Measurements from ENCODE around the gene MR1.
"Not testable (repeated sequence)": the region's sequence is repeated elsewhere in the genome, so short reads cannot be mapped to it uniquely, and the experiment has no call there.

MR1 gene

DNA sequence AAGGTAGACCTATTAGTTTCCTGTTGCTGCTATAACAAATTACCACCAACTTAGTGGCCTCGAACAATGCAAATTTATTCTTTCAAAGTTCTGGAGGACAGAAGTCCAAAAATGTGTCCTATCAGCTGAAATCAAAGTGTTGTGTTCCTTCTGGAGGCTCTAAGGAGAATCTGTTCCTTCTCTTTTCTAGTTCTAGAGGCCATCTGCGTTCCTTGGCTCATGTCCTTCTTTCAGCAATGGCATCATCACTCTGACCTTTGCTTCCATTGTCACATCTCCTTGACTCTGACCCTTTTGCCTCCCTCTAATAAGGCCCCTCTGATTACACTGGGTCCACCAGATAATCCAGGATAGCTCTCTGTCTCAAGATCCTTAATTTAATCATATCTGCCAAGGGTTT is 1.2 kb upstream of the MR1 start:
- no peak for DNase-seq

DNA sequence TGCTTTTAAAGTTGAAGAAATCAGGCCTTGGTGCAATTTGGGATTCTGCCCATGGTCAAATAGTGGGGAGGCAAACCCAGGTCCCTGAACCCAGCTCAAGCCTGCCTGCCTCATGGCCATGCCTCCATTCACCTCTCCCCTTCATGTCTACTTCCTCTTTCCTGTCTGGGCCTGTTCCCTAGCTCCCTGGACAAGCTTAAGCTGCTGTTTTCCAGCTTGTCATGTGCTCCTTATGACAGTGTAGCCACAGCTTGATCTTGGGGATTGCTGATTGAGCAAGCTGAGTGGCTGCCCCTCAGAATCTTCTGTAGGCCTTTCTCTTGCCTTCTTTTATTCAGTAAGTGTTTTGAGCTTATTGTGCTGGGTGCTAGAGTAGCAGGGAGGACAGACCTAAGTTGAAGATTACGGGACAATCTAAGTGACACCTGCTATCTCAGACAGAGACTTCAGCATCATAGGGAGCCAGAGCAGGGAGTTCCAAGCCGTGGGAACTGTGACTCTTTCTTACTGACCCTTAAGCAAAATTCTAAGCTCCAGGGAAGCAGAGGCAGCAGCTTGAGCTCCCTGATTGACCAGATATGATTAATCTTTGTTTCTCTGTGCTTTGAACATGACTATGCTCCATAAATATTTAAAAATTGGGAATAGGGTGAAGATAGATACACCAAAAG is 520 bp upstream of the MR1 start:
- no peak for DNase-seq

DNA sequence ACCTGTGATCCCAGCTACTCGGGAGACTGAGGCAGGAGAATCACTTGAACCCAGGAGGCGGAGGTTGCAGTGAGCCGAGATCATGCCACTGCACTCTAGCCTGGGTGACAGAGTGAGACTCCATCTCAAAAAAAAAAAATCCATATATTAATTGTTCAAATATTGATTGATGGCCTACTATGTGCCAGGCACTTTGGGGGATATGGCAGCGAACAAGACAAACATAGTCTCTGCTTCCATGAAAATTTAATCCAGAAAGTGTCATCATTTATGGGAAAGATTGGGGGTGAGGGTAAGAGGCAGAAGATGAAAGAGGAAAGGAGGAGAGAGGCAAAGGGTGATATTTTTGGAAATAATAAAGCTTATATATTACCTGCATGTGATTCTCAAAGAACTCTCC is 1.4 kb downstream of the MR1 start:
- DNase-seq = not testable (repeated sequence)

DNA sequence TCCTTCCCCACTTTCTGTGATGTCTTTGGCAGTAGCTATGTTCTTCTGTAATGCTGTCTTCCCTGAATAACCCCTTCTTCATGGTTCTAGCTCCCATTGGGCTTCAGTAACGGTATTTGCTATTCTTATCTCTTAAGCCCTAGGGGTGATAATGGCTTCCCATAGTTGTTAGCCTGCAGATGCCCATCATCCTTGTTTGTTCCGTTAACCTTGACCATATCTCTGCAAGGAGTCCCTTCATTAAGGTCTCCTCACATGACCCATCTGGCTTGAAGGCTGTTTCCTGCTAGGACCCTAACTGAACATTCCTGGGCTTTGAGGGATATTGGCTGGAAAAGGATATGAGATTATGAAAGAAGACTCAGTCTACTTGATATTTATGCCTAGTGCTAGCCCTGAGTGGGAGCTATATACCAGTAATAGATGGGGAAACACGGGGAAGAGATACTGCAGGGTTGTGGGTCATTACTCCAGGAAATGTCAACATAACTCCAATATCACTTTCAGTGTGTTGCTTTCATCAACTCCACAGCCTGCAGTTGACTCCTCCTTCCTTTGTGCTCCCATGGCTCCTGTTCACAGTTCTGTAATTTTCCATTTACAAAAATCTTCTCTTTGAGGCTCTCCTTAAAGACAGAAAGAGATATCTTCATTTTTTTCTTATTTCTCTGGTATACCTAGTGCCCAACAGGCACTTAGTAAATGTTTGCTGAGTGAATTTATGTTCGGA is 2.5 kb downstream of the MR1 start:
- DNase-seq = no peak

DNA sequence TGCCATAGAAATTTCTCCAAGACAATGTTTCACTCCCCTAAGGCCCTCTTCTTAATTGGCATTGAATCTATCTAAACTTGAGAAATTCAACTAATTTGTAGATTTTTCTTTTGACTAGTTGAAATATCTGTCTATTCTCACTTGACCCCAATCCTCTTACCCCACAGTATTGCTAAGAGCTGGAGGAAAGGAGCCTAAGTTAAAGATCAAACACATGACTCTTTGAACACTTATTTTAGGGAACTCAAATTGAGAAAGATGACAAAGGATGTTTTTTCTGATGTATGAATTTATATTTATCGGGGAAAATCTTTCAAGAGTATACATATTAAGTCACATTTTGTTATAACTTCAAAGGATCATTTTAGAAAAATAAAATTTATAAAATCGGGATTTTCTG is 3.6 kb downstream of the MR1 start:
- no peak for DNase-seq

DNA sequence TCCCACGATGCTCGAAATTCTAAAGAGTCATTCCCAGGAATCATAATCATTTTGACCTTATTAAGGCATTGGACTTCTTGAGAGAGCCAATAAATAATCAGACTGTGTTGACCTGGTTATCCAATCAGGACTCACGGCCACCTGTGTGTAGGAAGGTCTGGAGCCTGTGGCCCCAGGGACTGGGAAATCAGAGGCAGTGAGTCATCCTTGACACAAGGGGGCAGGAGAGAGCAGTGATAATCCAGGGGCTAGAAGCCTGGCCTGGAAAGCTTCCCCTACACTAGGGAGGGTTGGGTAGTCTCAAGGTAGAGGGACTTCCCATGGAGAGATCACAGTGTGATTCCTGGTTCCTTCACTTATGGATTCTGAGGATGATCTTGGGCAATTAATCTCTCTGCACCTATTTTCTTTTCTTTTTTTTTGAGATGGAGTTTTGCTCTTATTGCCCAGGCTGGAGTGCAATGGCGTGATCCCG is 4.7 kb downstream of the MR1 start:
- DNase-seq = peak; percentile 29 to 48

DNA sequence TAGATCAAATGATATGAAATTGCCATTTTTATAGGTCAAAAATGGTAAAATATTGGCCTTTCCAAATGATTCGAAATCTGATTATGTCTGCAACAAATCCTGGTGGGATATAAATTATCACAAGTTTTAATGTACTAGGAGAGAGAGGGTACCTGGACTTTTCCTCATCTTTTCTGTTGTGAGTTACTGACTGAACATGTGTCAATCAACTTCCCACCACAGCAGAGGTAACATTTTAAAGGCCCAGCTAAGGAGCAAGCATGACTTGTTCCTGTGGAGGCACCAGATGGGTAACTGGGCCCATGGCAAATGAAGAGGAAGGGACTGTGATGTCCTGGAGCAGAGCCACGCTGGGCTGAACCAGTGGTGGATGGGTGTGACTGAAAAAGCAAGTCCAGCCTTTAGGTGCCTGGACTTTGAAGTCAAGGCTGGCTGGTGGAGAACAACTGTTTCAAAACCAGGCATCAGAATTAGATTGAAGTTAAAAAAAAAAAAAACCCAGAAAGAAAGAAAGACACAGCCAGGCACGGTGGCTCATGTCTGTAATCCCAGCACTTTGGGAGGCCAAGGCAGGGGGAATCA is 6.6 kb downstream of the MR1 start:
- DNase-seq = no peak

DNA sequence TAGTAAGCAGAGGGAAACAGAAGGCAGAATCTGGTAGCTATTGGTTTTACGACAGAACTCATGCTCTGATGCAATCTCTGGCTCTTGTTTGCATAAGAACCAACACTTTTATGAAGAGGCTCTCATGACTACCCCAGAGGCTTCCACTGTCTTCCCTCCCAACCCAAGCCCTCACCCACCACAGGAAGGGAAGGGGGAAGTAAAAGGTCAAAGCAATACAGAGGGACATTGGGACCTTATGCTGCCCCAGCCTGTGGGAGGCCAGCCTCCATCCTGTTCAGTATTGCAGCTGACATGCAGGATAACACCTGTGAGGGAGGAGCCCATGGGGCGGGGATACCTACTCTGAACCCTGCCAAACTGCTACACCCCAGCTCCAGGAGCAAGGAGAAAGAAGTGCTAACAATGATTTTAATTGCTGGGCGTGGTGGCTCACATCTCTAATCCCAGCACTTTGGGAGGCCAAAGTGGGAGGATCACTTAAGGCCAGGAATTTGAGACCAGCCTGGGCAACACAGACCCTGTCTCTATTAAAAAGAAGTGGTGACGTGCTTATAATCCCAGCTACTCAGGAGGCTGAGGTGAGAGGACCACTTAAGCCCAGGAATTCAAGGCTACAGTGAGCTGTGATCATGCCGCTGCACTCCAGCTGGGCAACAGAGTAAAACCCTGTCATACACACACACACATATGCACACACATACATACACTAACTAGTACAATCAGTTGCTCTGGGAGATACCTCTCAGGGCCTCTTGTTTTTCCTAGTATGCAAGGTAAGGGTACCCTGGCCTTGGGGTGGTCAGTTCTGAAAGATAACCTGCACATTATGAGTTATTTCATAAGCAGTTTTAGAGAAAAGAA is 9.5 kb downstream of the MR1 start:
- DNase-seq = no peak

DNA sequence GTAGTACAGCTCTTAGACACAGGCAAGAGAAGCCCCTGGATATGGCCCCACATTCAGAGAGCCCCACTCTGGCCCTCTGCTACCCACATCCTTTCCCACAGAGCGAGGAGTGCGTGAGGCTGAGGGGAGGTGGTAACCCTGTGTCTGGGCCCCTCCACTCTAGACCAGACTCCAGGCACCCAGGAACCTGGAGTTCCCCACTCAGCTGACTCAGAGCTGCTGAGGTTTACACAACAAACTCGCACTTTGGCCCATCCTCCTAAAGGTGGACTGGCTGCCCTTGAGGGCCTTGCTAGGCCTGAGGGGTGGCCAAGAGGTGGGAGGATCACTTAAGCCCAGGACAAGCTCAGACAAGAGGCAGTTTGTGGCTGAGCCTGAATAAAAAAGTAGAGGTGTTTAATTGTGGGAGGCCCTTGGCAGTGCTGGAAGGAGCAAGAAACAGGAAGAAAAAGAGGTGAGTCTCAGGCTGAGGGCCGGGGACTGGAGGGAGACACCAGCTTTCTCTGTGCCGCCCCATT is 10.7 kb downstream of the MR1 start:
- DNase-seq = no peak

DNA sequence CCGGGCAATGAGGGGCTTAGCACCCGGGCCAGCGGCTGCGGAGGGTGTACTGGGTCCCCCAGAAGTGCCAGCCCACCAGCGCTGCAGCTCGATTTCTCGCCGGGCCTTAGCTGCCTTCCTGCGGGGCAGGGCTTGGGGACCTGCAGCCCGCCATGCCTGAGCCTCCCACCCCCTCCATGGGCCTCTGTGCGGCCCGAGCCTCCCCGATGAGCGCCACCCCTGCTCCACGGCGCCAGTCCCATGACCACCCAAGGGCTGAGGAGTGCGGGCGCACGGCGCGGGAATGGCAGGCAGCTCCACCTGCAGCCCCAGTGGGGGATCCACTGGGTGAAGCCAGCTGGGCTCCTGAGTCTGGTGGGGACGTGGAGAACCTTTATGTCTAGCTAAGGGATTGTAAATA is 12.2 kb downstream of the MR1 start:
- DNase-seq = not testable (repeated sequence)

DNA sequence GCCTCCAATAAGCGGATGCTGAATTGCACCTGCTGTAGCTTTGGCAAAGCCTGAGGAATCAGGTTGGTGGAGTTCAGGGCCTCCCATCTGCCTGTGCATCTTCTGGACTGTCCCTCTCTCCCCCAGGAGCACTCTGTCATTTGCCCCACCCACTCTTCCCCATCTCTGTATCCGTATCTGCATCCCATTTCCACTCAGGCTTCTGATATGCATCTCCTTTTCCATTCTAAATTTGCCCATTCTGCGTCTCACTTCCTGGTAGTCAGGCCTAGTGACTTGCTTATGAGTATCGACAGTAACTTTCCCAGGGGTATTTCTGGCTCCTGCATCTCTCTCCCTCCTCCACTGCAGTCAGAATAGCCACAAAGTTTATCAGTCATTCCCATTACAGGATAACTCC is 15.6 kb downstream of the MR1 start:
- DNase-seq = no peak

DNA sequence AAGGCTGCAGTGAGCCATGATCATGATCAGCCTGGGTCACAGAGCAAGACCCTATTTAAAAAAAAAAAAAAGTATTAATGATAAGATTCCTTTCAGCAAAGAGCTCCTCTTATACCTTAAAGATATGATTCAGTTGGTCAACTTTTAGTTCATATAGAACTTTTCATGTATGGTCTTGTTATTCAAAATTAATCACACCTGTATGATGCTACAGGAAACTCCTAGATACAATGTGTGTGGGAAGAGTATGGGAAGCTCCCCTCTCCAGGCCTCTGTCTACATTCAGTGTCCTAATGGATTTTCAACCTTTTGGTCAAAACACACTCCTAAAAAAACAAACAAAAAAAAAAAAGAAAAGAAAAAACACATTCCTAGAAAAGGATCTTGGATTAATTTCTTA is 17.1 kb downstream of the MR1 start:
- no peak for DNase-seq

DNA sequence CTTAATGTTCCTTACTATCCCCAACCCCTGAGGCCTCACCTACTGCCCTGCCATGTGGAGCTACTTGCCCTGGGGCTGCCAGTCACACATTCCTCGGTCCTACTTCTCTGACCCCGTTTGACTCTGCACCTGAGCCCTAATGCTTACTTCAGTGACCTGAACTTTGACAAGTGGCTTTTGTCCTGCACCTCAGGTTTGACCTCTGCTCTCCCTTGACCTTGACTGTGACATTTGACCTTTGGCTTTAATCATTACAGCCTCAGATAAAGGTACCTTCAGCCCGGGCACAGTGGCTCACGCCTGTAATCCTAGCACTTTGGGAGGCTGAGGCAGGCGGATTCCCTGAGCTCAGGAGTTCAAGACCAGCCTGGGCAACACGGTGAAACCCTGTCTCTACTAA is 22.8 kb downstream of the MR1 start:
- no peak for DNase-seq

DNA sequence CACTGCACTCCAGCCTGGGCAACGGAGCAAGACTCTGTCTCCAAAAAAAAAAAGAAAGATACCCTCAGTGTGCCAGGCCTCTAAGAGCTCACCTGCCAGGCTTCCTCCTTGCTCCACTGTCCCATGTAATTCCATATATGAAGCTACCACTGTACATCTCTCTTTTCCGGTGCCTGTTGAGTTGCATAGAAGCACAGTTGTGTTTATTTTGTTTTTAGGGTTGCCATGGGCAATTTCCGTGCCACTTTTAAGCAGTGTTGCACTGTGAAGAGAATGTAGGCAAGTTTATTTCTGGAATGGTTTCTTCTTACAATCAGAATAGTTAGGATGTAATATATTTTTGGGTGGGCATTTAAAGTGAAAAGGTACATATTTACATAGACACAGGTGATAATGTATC is 23.3 kb downstream of the MR1 start:
- DNase-seq = no peak

DNA sequence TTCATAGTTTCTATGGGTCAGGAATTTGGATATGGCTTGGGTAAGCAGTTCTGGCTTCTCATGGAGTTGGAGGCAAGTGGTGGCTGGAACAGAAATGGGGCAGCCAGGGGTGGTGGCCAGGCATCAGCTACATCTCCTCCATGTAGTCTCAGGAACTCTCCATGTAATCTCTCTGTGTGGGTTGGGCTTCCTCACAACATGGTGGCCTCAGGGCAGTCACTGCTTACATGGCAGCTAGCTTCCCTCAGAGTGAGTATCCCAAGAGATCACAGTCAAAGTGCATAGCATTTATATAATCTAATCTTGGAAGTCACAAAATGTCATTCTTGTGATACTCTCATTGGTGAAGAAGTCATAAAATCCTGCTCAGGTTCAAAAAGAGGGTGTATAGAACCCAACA is 25.7 kb downstream of the MR1 start:
- no peak for DNase-seq

DNA sequence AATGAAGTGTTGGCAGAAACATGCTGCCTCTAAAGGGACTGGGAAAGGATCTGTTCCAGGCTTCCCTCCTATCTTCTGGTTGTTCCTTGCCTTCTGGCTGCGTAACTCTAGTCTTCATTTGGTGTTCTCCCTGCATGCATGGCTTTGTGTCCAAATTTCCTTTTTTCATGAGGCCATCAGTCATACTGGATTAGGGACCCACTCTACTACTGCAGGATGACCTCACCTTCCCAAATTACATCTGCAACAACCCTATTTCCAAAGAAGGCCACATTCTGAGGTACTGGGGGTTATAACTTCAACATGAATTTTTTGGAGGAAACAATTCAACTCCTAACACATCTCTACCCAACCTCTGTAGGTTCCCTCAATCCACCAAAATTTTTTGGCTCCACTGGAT is 26.3 kb downstream of the MR1 start:
- no peak for DNase-seq

DNA sequence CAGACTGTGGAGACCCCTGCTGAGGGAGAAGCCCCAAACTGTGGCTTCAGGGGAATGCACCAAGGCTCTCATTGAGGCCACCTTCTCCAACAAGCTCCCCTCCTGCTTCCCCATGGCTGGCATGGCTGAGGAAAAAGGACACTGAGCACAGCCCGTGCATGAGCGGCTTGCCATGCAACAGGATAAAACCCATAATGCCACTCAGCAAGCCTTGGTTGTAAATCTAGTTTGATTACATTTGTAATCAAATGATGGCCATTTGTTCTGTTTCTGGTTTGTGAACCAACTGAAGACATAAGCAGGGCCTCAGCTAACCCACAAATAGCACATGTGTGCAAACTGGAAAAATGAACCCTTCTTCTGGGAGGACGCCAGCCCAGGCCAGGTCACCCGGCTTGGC is 27.2 kb downstream of the MR1 start:
- not testable (repeated sequence) for DNase-seq

DNA sequence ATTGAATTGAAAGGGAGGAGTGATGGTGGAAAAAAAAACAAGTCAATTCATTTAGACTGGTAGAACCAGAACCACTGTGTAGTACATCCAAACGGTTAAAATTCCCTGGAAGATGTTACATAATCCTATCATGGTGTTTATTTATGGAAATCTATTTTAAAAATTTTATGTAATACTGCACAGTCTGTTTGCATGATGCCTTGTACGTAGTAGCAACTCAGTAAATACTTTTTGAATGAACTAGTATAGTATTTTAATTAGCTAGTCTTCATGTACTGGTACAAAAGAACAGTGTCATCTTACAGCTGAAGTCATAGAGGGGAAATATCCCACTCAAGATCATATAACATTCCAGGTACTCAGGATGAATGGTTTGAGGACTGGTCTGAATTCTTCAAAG is 27.7 kb downstream of the MR1 start:
- DNase-seq = no peak

DNA sequence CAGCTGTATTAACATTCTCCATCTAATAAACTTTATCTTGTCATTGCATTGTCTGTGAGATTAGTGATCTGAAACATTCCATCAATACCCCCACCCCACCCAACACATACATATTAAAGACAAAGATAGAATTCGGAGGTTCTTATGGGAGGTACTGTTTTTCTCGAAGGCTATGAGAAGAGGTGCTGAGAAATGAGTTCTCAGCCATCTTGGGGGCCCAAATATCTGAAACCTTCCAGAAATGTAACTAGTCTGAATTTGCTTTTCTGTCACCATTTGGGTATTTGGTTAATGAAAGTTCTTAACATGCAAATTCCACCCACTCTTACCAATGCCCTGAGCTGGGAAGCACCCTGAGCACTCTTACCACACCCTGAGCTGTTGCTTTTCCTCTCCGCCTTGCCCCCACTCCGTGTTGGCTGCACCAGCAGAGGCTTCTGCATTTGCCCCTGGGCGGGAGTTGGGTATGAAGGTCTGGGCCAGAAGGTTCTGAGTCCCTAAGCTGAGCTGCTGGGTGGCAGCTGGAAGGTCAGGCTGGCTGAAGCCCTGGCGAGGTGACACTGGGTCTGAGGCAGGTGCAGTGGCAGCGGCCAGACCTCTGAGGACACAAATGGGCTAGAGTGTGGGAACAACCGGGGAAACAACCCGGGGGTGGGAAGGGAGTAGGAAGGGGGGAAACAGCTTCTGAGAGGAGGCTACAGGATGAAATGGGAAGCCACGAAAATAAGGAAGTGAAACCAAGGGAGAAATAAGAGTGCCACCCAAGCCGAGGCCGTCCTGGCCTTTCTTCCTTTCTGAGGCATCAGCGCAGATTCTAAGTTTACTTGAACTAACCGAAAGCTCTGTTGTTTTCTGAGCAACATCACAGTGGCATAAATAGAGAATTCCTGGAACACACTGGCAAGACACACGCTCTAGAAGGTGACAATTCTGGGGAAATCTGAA is 28.4 kb downstream of the MR1 start:
- no peak for DNase-seq

DNA sequence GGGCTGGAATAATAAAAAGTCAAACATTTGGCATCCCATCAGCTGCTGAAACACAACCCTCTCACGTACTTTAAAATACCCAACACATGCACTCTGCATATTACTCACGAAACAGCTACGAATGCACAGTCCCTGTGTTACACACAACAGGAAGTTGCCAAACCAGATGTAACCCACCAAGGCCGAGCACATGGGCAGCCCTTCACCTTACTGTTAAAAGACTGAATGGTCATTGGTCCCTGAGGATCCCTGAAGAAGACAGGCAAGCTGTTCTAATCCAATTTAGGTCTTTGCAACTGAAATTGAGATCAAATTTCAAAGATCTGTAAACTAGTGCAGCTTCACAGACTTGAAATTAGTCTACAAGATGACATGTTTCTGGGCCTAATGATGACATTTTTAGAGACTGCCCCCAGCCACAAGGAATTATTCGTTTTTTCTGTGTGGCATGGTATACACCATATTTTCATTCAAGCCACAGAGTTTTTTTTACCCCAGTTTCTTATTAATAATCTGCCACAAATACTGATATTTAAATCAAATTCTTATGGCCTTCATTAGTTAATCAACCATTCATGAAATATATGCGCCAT is 29.1 kb downstream of the MR1 start:
- DNase-seq = no peak

DNA sequence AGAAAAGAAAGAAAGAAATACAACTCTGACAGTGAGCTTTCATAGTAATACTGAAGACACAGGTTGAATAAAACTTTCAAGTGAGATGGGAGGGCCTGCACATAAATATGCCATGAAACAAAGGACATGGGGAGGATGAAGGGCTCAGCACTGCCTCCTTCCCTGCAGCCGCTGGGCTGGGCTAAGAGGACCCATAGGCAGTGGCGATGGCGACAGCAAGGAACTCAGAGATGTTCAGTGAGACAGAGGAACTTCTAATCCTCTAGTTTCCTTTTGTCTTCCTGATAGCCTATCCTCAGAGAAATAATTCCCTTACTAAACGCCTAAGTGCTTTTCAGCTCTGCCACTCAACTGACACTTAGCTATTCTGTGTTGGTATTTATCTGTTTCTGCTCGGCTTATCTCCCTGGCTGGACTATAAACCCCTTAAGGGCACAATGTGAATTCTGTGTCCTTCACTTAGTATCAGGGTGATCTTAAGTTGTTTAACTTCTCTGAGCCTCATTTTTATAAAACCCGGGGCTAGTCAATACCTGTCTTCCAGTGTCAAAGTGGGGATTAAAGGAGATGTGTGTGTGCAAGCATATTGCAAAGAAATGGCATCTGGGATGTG is 30.3 kb downstream of the MR1 start:
- DNase-seq = no peak

Data from NCI-H1930 (cell line).